ENCODE data around the gene TEX47.

Gene TEX47

GRCh38 chr7:88775838-88776237, 19.7 kb downstream of the TEX47 start:
- H2BK5ac ChIP-seq (ENCODE audit: low read depth, low read length, poor library complexity) = no peak overlapping the region
- H3K4me2 ChIP-seq (ENCODE audit: low read length) = no peak overlapping the region
- H2AFZ ChIP-seq (ENCODE audit: insufficient read depth, low read length, poor library complexity) = no peak overlapping the region
- no peak overlapping the region for H3K23ac ChIP-seq (ENCODE audit: low read length)
- H3K79me2 ChIP-seq (ENCODE audit: control insufficient read depth, insufficient read depth, low read length, poor library complexity) = no peaks in the 10 kb centered on the region
- no peak overlapping the region for H3K18ac ChIP-seq (ENCODE audit: low read length)
- H3K27ac ChIP-seq (ENCODE audit: low read depth, low read length) = no peak overlapping the region
- H3K9me3 ChIP-seq (ENCODE audit: insufficient read depth, low read depth, low read length) = no peaks in the 10 kb centered on the region
- H3K9ac ChIP-seq (ENCODE audit: low read length) = no peak overlapping the region
- H2BK12ac ChIP-seq (ENCODE audit: low read length) = no peak overlapping the region
- DNase-seq = no peak
- H3K79me1 ChIP-seq (ENCODE audit: low read length) = no peaks in the 10 kb centered on the region
- H3K4me1 ChIP-seq (ENCODE audit: control insufficient read depth in 1 of 2, insufficient read depth in 2 of 2, low read length in 2 of 2) = no peaks in the 10 kb centered on the region
- H4K91ac ChIP-seq (ENCODE audit: low read depth, low read length) = no peak overlapping the region
- no peak overlapping the region for H2BK120ac ChIP-seq (ENCODE audit: insufficient read depth, low read length, poor library complexity)
- H4K12ac ChIP-seq (ENCODE audit: low read depth, low read length) = no peak overlapping the region
- no peak overlapping the region for H3K4me3 ChIP-seq (ENCODE audit: low read depth, low read length)
- no peak overlapping the region for H3K4ac ChIP-seq (ENCODE audit: low read depth, low read length)
- H3K27me3 ChIP-seq (ENCODE audit: insufficient read depth, low read length) = no peaks in the 10 kb centered on the region
- H4K8ac ChIP-seq (ENCODE audit: low read depth, low read length) = no peak overlapping the region
- H2AK5ac ChIP-seq (ENCODE audit: low read length) = no peak overlapping the region
- no peaks in the 10 kb centered on the region for H3K36me3 ChIP-seq (ENCODE audit: control insufficient read depth in 1 of 2, insufficient read depth in 2 of 2, low read length in 2 of 2)
- H3K14ac ChIP-seq (ENCODE audit: low read length) = no peak overlapping the region

DNA sequence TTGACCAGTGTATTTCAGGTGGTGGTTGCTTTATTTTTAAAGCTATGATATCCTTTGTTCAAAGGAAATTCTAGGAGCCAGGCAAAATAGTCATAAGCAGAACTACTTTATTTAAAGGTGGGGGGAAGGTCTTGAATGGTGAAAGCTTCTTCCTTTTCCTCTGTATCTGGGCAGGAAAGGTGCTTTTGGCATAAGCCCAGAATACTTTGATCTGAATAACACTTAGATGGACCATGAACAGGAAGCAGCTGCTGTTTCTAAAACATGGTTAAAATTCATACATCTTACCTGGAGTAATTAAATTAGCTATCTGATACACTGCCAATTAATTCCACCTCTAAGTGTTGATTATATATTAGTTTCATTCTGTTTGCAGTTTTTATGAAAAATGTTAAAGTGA, 22.8 kb downstream of the TEX47 start:
- Histone ChIP-seq H3K4me2 (ENCODE audit: low read length) (no peak overlapping the region), H3K4me3 (ENCODE audit: low read depth, low read length) (no peak overlapping the region)
- no peak for DNase-seq

DNA sequence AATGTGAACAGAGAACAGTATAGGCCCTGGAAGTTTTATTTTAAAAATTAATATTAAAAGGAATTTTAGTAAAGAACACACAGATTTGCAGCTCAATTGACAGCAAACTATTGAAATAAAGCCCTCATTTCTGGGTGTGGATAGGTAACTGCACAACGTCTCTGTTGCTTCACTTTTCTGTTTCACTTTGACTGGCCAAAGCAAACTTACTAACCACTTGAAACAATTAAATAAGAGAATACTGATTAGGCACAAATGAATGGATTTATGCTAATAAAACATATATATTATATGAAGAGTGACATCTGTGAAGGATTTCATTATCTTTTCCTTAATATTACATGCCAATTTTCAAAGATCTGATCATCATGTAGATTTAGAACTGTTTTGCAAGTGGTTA, 24.1 kb downstream of the TEX47 start:
- DNase-seq = no peak
- no peak overlapping the region for H3K9ac ChIP-seq (ENCODE audit: low read length)
- H2BK120ac ChIP-seq (ENCODE audit: insufficient read depth, low read length, poor library complexity) = no peak overlapping the region
- no peaks in the 10 kb centered on the region for H3K27me3 ChIP-seq (ENCODE audit: insufficient read depth, low read length)
- H3K79me1 ChIP-seq (ENCODE audit: low read length) = no peaks in the 10 kb centered on the region
- H2AK5ac ChIP-seq (ENCODE audit: low read length) = no peak overlapping the region
- H3K4me3 ChIP-seq (ENCODE audit: low read depth, low read length) = no peak overlapping the region
- H3K23ac ChIP-seq (ENCODE audit: low read length) = no peak overlapping the region
- no peak overlapping the region for H3K14ac ChIP-seq (ENCODE audit: low read length)
- no peaks in the 10 kb centered on the region for H3K4me1 ChIP-seq (ENCODE audit: control insufficient read depth in 1 of 2, insufficient read depth in 2 of 2, low read length in 2 of 2)
- no peak overlapping the region for H4K12ac ChIP-seq (ENCODE audit: low read depth, low read length)
- no peaks in the 10 kb centered on the region for H3K79me2 ChIP-seq (ENCODE audit: control insufficient read depth, insufficient read depth, low read length, poor library complexity)
- no peak overlapping the region for H2BK12ac ChIP-seq (ENCODE audit: low read length)
- H3K36me3 ChIP-seq (ENCODE audit: control insufficient read depth in 1 of 2, insufficient read depth in 2 of 2, low read length in 2 of 2) = no peaks in the 10 kb centered on the region
- H2AFZ ChIP-seq (ENCODE audit: insufficient read depth, low read length, poor library complexity) = no peak overlapping the region
- no peak overlapping the region for H3K18ac ChIP-seq (ENCODE audit: low read length)
- no peak overlapping the region for H3K27ac ChIP-seq (ENCODE audit: low read depth, low read length)
- H3K9me3 ChIP-seq (ENCODE audit: insufficient read depth, low read depth, low read length) = no peaks in the 10 kb centered on the region
- H4K91ac ChIP-seq (ENCODE audit: low read depth, low read length) = no peak overlapping the region
- no CpG with 5 or more reads among the region's 1 CpG for WGBS (ENCODE audit: extremely low coverage, insufficient coverage, insufficient read length)
- H3K4me2 ChIP-seq (ENCODE audit: low read length) = no peak overlapping the region
- no peak overlapping the region for H2BK5ac ChIP-seq (ENCODE audit: low read depth, low read length, poor library complexity)
- H3K4ac ChIP-seq (ENCODE audit: low read depth, low read length) = no peak overlapping the region
- no peak overlapping the region for H4K8ac ChIP-seq (ENCODE audit: low read depth, low read length)

More for the DNA sequence above, 22.8 kb downstream of the TEX47 start:
- H2BK12ac ChIP-seq (ENCODE audit: low read length) = no peak overlapping the region
- H3K36me3 ChIP-seq (ENCODE audit: control insufficient read depth in 1 of 2, insufficient read depth in 2 of 2, low read length in 2 of 2) = no peaks in the 10 kb centered on the region
- no peak overlapping the region for H2BK120ac ChIP-seq (ENCODE audit: insufficient read depth, low read length, poor library complexity)
- H2AFZ ChIP-seq (ENCODE audit: insufficient read depth, low read length, poor library complexity) = no peak overlapping the region
- H3K27ac ChIP-seq (ENCODE audit: low read depth, low read length) = no peak overlapping the region
- no peak overlapping the region for H4K91ac ChIP-seq (ENCODE audit: low read depth, low read length)
- H2AK5ac ChIP-seq (ENCODE audit: low read length) = no peak overlapping the region
- no peak overlapping the region for H3K9ac ChIP-seq (ENCODE audit: low read length)
- no peaks in the 10 kb centered on the region for H3K79me1 ChIP-seq (ENCODE audit: low read length)
- no peak overlapping the region for H4K8ac ChIP-seq (ENCODE audit: low read depth, low read length)
- no peak overlapping the region for H3K14ac ChIP-seq (ENCODE audit: low read length)
- no peaks in the 10 kb centered on the region for H3K4me1 ChIP-seq (ENCODE audit: control insufficient read depth in 1 of 2, insufficient read depth in 2 of 2, low read length in 2 of 2)
- H3K4ac ChIP-seq (ENCODE audit: low read depth, low read length) = no peak overlapping the region
- H3K79me2 ChIP-seq (ENCODE audit: control insufficient read depth, insufficient read depth, low read length, poor library complexity) = no peaks in the 10 kb centered on the region
- H3K18ac ChIP-seq (ENCODE audit: low read length) = no peak overlapping the region
- H3K23ac ChIP-seq (ENCODE audit: low read length) = no peak overlapping the region
- H3K27me3 ChIP-seq (ENCODE audit: insufficient read depth, low read length) = no peaks in the 10 kb centered on the region
- no peaks in the 10 kb centered on the region for H3K9me3 ChIP-seq (ENCODE audit: insufficient read depth, low read depth, low read length)
- H4K12ac ChIP-seq (ENCODE audit: low read depth, low read length) = no peak overlapping the region
- H2BK5ac ChIP-seq (ENCODE audit: low read depth, low read length, poor library complexity) = no peak overlapping the region

DNA sequence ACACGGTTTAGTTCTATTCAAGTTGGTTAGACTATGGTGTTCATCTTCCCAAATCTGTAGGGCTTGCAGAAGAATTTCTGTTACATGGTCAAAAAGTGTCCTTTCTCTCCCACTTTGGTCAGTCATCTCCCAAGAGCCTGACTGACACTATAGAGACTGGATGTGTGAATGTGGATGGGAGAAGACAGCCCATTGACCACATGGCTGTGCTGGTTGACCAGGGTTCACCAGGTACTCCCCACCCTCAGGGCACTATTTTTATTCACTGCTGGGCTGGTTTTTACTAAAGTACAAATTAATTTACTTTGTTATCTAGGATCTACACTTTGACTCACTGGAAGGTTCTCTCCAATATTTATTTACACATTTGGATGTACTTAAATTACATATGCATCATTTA, 33.8 kb downstream of the TEX47 start:
- H2BK5ac ChIP-seq (ENCODE audit: low read depth, low read length, poor library complexity) = no peak overlapping the region
- H3K79me1 ChIP-seq (ENCODE audit: low read length) = no peaks in the 10 kb centered on the region
- H3K23ac ChIP-seq (ENCODE audit: low read length) = no peak overlapping the region
- no CpG with 5 or more reads among the region's 1 CpG for WGBS (ENCODE audit: extremely low coverage, insufficient coverage, insufficient read length)
- no peak overlapping the region for H3K4ac ChIP-seq (ENCODE audit: low read depth, low read length)
- H3K27me3 ChIP-seq (ENCODE audit: insufficient read depth, low read length) = peaks cover 28% of the 10 kb centered on the region
- H4K91ac ChIP-seq (ENCODE audit: low read depth, low read length) = no peak overlapping the region
- no peak overlapping the region for H3K18ac ChIP-seq (ENCODE audit: low read length)
- H3K4me1 ChIP-seq (ENCODE audit: control insufficient read depth in 1 of 2, insufficient read depth in 2 of 2, low read length in 2 of 2) = peaks cover 4 to 6% of the 10 kb centered on the region in 2 experiments
- no peak overlapping the region for H2AK5ac ChIP-seq (ENCODE audit: low read length)
- no peak overlapping the region for H3K27ac ChIP-seq (ENCODE audit: low read depth, low read length)
- H3K36me3 ChIP-seq (ENCODE audit: control insufficient read depth in 1 of 2, insufficient read depth in 2 of 2, low read length in 2 of 2) = no peaks in the 10 kb centered on the region
- no peak overlapping the region for H2AFZ ChIP-seq (ENCODE audit: insufficient read depth, low read length, poor library complexity)
- H2BK12ac ChIP-seq (ENCODE audit: low read length) = no peak overlapping the region
- H3K14ac ChIP-seq (ENCODE audit: low read length) = no peak overlapping the region
- no peaks in the 10 kb centered on the region for H3K9me3 ChIP-seq (ENCODE audit: insufficient read depth, low read depth, low read length)
- no peak overlapping the region for H3K4me2 ChIP-seq (ENCODE audit: low read length)
- H3K9ac ChIP-seq (ENCODE audit: low read length) = no peak overlapping the region
- H3K79me2 ChIP-seq (ENCODE audit: control insufficient read depth, insufficient read depth, low read length, poor library complexity) = no peaks in the 10 kb centered on the region
- H4K12ac ChIP-seq (ENCODE audit: low read depth, low read length) = no peak overlapping the region
- H3K4me3 ChIP-seq (ENCODE audit: low read depth, low read length) = no peak overlapping the region
- no peak for DNase-seq
- H4K8ac ChIP-seq (ENCODE audit: low read depth, low read length) = no peak overlapping the region
- no peak overlapping the region for H2BK120ac ChIP-seq (ENCODE audit: insufficient read depth, low read length, poor library complexity)

GRCh38 chr7:88760136-88760515, 35.4 kb downstream of the TEX47 start:
- WGBS (ENCODE audit: extremely low coverage, insufficient coverage, insufficient read length) = no CpG with 5 or more reads among the region's 6 CpGs
- H2BK5ac ChIP-seq (ENCODE audit: low read depth, low read length, poor library complexity) = no peak overlapping the region
- H3K27ac ChIP-seq (ENCODE audit: low read depth, low read length) = no peak overlapping the region
- no peaks in the 10 kb centered on the region for H3K79me2 ChIP-seq (ENCODE audit: control insufficient read depth, insufficient read depth, low read length, poor library complexity)
- no peak overlapping the region for H3K14ac ChIP-seq (ENCODE audit: low read length)
- peaks cover 4 to 6% of the 10 kb centered on the region in 2 experiments for H3K4me1 ChIP-seq (ENCODE audit: control insufficient read depth in 1 of 2, insufficient read depth in 2 of 2, low read length in 2 of 2)
- H3K23ac ChIP-seq (ENCODE audit: low read length) = no peak overlapping the region
- H3K79me1 ChIP-seq (ENCODE audit: low read length) = no peaks in the 10 kb centered on the region
- H3K36me3 ChIP-seq (ENCODE audit: control insufficient read depth in 1 of 2, insufficient read depth in 2 of 2, low read length in 2 of 2) = no peaks in the 10 kb centered on the region
- no peak overlapping the region for H2AFZ ChIP-seq (ENCODE audit: insufficient read depth, low read length, poor library complexity)
- no peak overlapping the region for H3K4ac ChIP-seq (ENCODE audit: low read depth, low read length)
- no peak overlapping the region for H2AK5ac ChIP-seq (ENCODE audit: low read length)
- no peak overlapping the region for H3K4me3 ChIP-seq (ENCODE audit: low read depth, low read length)
- no peak overlapping the region for H3K18ac ChIP-seq (ENCODE audit: low read length)
- peaks cover 28% of the 10 kb centered on the region for H3K27me3 ChIP-seq (ENCODE audit: insufficient read depth, low read length)
- no peaks in the 10 kb centered on the region for H3K9me3 ChIP-seq (ENCODE audit: insufficient read depth, low read depth, low read length)
- no peak overlapping the region for H3K9ac ChIP-seq (ENCODE audit: low read length)
- H2BK120ac ChIP-seq (ENCODE audit: insufficient read depth, low read length, poor library complexity) = no peak overlapping the region
- no peak overlapping the region for H4K91ac ChIP-seq (ENCODE audit: low read depth, low read length)
- no peak overlapping the region for H4K8ac ChIP-seq (ENCODE audit: low read depth, low read length)
- DNase-seq = no peak
- H3K4me2 ChIP-seq (ENCODE audit: low read length) = peak overlapping the region; percentile 57
- H2BK12ac ChIP-seq (ENCODE audit: low read length) = no peak overlapping the region
- no peak overlapping the region for H4K12ac ChIP-seq (ENCODE audit: low read depth, low read length)
